K562 (cell line): ENCODE measurements around the gene SMARCB1. TPM values are rescaled to one million over a fixed set of nuclear protein-coding genes. Genes with fewer than 3 reads are reported as not detected.
A peak's percentile ranks its signal among the peaks of the same experiment; 100 is the strongest.

Source experiments
- ATAC-seq: fragments of 200-7000 bp; cut with Tn5 transposase; 3 replicates; pipeline ENCODE4 v1.9.1; 2020; ENCODE audit warnings: moderate library complexity
- BruUV-seq: library from RNA; stranded (reverse); fragments of 400-500 nt; replicated peaks from 2 replicates; lab custom pipeline; 2021; lab: Mats Ljungman, UMichigan
- CTCF ChIA-PET: fragments of 300-600 bp; formaldehyde crosslinking; extraction: SDS; loops from one replicate; lab custom pipeline; 2021; ENCODE audit warnings: low intra/inter-chr PET ratio; lab: Yijun Ruan, JAX
- POLR2A ChIA-PET: fragments of 300-600, 350-650 bp; sonication (Branson Sonifier 250); formaldehyde crosslinking; extraction: SDS; loops from one replicate; lab custom pipeline; 2021; ENCODE audit warnings: antibody characterized with exemption, inconsistent platforms; lab: Yijun Ruan, JAX
- DNase-seq, 4 experiments: peaks; one replicate each; pipeline versions ENCODE4 v3.0.0 to v3.0.0-alpha.2; 2011 to 2018; ENCODE audit warnings: low spot score in 3 of 4, mixed read lengths in 3 of 4; ENCODE audit errors: extremely low read depth in 1 of 4
- FAIRE-seq: peaks from 2 replicates; lab custom pipeline; 2011; peaks lifted over from hg19 to GRCh38; lab: Jason Lieb, UNC
- H2AFZ ChIP-seq: 2 replicates; pipeline ENCODE4 v1.6.0; 2011; ENCODE audit warnings: low read depth, low read length, control low read depth, inconsistent platforms
- H3K27ac ChIP-seq: fragments of 200-600 bp; 3 replicates; pipeline ENCODE4 v1.8.0; 2011; ENCODE audit warnings: low read depth, mild to moderate bottlenecking, control low read depth, inconsistent platforms, low read length, moderate library complexity, mixed read lengths; ENCODE audit errors: extremely low read depth
- H3K27me3 ChIP-seq, 2 experiments: fragments of 300-600 bp in 1 of 2; 2 replicates in 1 of 2; 3 replicates in 1 of 2; pipeline versions ENCODE4 v1.6.0 to v1.8.0; 2011; ENCODE audit warnings: inconsistent platforms in 2 of 2, low read length in 2 of 2, mild to moderate bottlenecking in 1 of 2, mixed read lengths in 1 of 2, moderate library complexity in 1 of 2; ENCODE audit not compliant: control insufficient read depth in 2 of 2, insufficient read depth in 2 of 2
- H3K36me3 ChIP-seq: fragments of 300-600 bp; 3 replicates; pipeline ENCODE4 v1.8.0; 2011; ENCODE audit warnings: mild to moderate bottlenecking, low read length, inconsistent platforms; ENCODE audit not compliant: control insufficient read depth, insufficient read depth
- H3K4me1 ChIP-seq, 2 experiments: fragments of 200-600 bp in 1 of 2; replicated peaks in 1 of 2; 2 replicates in 1 of 2; 3 replicates in 1 of 2; pipeline versions ENCODE4 v1.5.1 to v1.8.0; 2011; ENCODE audit warnings: inconsistent platforms in 2 of 2, low read length in 2 of 2, mild to moderate bottlenecking in 1 of 2, mixed read lengths in 1 of 2, moderate library complexity in 1 of 2; ENCODE audit not compliant: control insufficient read depth in 2 of 2, insufficient read depth in 2 of 2
- H3K4me2 ChIP-seq: 2 replicates; pipeline ENCODE4 v1.6.1; 2011; ENCODE audit warnings: low read length, control low read depth, inconsistent platforms, mixed read lengths; ENCODE audit not compliant: insufficient read depth
- H3K4me3 ChIP-seq: fragments of 200-600 bp; sonication (generic), shearing (Covaris generic); 2 replicates; pipeline ENCODE4 v1.5.1; 2016; ENCODE audit warnings: control low read depth, inconsistent platforms
- H3K79me2 ChIP-seq: fragments of 200-600 bp; 3 replicates; pipeline ENCODE4 v1.8.0; 2011; ENCODE audit warnings: low read length, inconsistent platforms; ENCODE audit not compliant: control insufficient read depth, insufficient read depth
- H3K9ac ChIP-seq, 2 experiments: 2 replicates each; pipeline versions ENCODE4 v1.6.0 to v1.6.1; 2011; ENCODE audit warnings: low read depth in 2 of 2, low read length in 2 of 2, control low read depth in 1 of 2, inconsistent platforms in 1 of 2, mild to moderate bottlenecking in 1 of 2, mixed read lengths in 1 of 2; ENCODE audit not compliant: insufficient read depth in 1 of 2
- H3K9me1 ChIP-seq: one replicate; pipeline ENCODE4 v1.6.0; 2011; ENCODE audit warnings: inconsistent platforms, mild to moderate bottlenecking, low read length, moderate library complexity; ENCODE audit not compliant: control insufficient read depth, insufficient read depth
- H3K9me3 ChIP-seq: replicated peaks from 2 replicates; pipeline ENCODE4 v1.5.1; 2011; ENCODE audit warnings: low read depth, low read length, inconsistent platforms; ENCODE audit not compliant: control insufficient read depth, insufficient read depth
- H4K20me1 ChIP-seq: replicated peaks from 2 replicates; pipeline ENCODE4 v1.6.1; 2011; ENCODE audit warnings: low read length, inconsistent platforms, mixed read lengths; ENCODE audit not compliant: control insufficient read depth, insufficient read depth
- COPS2 ChIP-seq: fragments of 450-650 bp; conservative IDR thresholded peaks from 2 replicates; pipeline ENCODE4 v1.6.1; 2016; ENCODE audit warnings: mild to moderate bottlenecking, moderate library complexity
- ELF4 ChIP-seq: fragments of 450-650 bp; formaldehyde crosslinking; IDR thresholded peaks from 2 replicates; pipeline ENCODE4 v1.4.0; 2022; ENCODE audit warnings: missing genetic modification characterization
- HDAC2 ChIP-seq: fragments of 450-650 bp; IDR thresholded peaks from 2 replicates; pipeline ENCODE4 v1.6.1; 2016; ENCODE audit warnings: mild to moderate bottlenecking
- SMARCE1 ChIP-seq: fragments of 450-650 bp; IDR thresholded peaks from 2 replicates; pipeline ENCODE4 v1.7.1; 2016; ENCODE audit warnings: mild to moderate bottlenecking
- TAF9B ChIP-seq: fragments of 450-650 bp; IDR thresholded peaks from 2 replicates; pipeline ENCODE4 v1.6.1; 2018; ENCODE audit warnings: mild to moderate bottlenecking; ENCODE audit not compliant: partially characterized antibody
- ZNF24 ChIP-seq: fragments of 450-650 bp; IDR thresholded peaks from 2 replicates; pipeline ENCODE4 v1.6.1; 2016
- ZNF274 ChIP-seq: IDR thresholded peaks from 2 replicates; pipeline ENCODE4 v1.6.1; 2011; ENCODE audit warnings: low read depth, mild to moderate bottlenecking, low read length, moderate library complexity, borderline replicate concordance
- WGBS: fragments of 100-300 bp; shearing (Covaris generic); methylation state at CpG from one replicate; pipeline ENCODE4 v1.1.6; 2016; ENCODE audit warnings: low coverage, mixed read lengths; ENCODE audit not compliant: insufficient coverage; ENCODE audit errors: missing lambda C conversion rate; 5-methylcytosine and 5-hydroxymethylcytosine counted together
- in situ Hi-C: fragments of 300-500 bp; cut with MboI; formaldehyde crosslinking; loops from 4 replicates; pipeline ENCODE4 v1.15.0; 2018; ENCODE audit warnings: inconsistent platforms, mixed read lengths
- intact Hi-C: fragments of 100-400 bp; cut with micrococcal nuclease; formaldehyde crosslinking; loops from 2 replicates; pipeline ENCODE4 v1.14.2; 2022
- polyA plus RNA-seq, 8 experiments: library from polyadenylated mRNA; depleted of rRNA in 4 of 8; stranded (reverse) in 5 of 8; unstranded in 3 of 8; fragments of >200 nt; fragmentation: Nextera tagmentation in 2 of 8; fragmentation: Illumina TruSeq in 1 of 8; extraction: Ambion mirVana in 2 of 8; extraction: Trizol in 1 of 8; gene quantifications; 2 replicates each; pipeline versions ENCODE4 v1.2.1 to v1.2.3, GENCODE V29; 2011 to 2014; ENCODE audit warnings: inconsistent platforms in 1 of 8, missing spikeins in 1 of 8
- total RNA-seq, 7 experiments: library from RNA; depleted of rRNA in 6 of 7; stranded (reverse); fragments of >200 nt in 6 of 7; fragmentation: Illumina TruSeq in 2 of 7; extraction: Trizol in 2 of 7; gene quantifications; 2 replicates each; pipeline versions ENCODE4 v1.2.1 to v1.2.3, GENCODE V29; 2011 to 2021; ENCODE audit warnings: low replicate concordance in 1 of 7
- TF ChIP-seq, protein P1 (sequence below): fragments of 450-650 bp; IDR thresholded peaks from 2 replicates; pipeline ENCODE4 v1.6.1; 2016; ENCODE audit warnings: antibody characterized with exemption

The SMARCB1 gene
- total and polyA plus RNA-seq, 9 of the 15 experiments (the other 6 are each of a cell fraction or from before 2014, with no cell fraction given) = 1.2 to 113 (median 65.4) TPM

DNA sequence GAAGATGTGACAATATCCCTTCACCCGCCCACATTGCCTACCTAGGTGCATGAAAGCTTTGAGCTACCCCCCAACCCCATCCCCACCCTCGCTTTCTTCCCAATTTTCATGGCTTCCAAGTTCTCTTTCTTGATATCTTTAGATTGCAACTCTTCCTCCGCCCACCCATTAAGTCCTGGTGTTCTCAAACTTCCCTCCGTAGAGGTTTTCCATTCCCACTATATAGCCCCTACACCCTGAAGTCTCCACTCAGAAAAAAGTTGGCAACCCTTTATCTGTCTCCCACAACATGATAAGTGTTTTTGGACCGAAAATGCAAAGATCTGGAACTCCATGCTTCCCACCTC, 36.4 kb upstream of the SMARCB1 start:
- Histone ChIP-seq H3K79me2 (peaks cover 14% of the 10 kb centered on the region; the same call in 2 of the 3 replicates), H3K9me3 (no peaks in the 10 kb centered on the region), H3K9ac (peak overlapping the region; percentile 70 to 92), H2AFZ (peak overlapping the region; percentile 92), H3K4me2 (peak overlapping the region; percentile 85), H3K4me1 (peaks cover 11 to 32% of the 10 kb centered on the region in 2 experiments), H3K9me1 (peaks cover 3% of the 10 kb centered on the region), H3K4me3 (peak overlapping the region; percentile 73), H4K20me1 (no peaks in the 10 kb centered on the region), H3K27ac (peak overlapping the region; percentile 89; the same call in 2 of the 3 replicates), H3K27me3 (no peaks in the 10 kb centered on the region), H3K36me3 (no peaks in the 10 kb centered on the region)
- WGBS = 0% methylated on average over 5 of the region's 5 CpGs
- CTCF ChIA-PET = no interaction called here
- no TSS peak for BruUV-seq
- no peak for TF ChIP-seq ZNF274
- TF ChIP-seq SMARCE1 = no peak
- TF ChIP-seq, protein P1, sequence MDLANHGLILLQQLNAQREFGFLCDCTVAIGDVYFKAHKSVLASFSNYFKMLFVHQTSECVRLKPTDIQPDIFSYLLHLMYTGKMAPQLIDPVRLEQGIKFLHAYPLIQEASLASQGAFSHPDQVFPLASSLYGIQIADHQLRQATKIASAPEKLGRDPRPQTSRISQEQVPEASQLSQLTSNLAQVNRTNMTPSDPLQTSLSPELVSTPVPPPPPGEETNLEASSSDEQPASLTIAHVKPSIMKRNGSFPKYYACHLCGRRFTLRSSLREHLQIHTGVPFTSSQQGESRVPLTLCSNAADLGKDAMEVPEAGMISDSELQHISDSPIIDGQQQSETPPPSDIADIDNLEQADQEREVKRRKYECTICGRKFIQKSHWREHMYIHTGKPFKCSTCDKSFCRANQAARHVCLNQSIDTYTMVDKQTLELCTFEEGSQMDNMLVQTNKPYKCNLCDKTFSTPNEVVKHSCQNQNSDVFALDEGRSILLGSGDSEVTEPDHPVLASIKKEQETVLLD = no peak
- no peak for TF ChIP-seq ELF4 (CRISPR knock-in tag)
- no peak for TF ChIP-seq ZNF24
- no peak for TF ChIP-seq HDAC2
- TF ChIP-seq TAF9B = peak; percentile 16
- no peak for TF ChIP-seq COPS2
- DNase-seq (no peak), FAIRE-seq (no peak), ATAC-seq (no peak)
- in situ Hi-C loops = no loop called here
- intact Hi-C loops = no loop called here
- POLR2A ChIA-PET = interaction anchor here (0.9 to 1.2 kb wide), 4 partner anchors 8 to 11 kb away, joined by 3 to 4 read pairs (median 4); no protein-coding TSS in a partner anchor
